ENCODE data around the gene SAP30BP. TPM values are rescaled to one million over a fixed set of nuclear protein-coding genes. Genes with fewer than 3 reads are reported as not detected.

Gene SAP30BP
- total and polyA plus RNA-seq, 2 of the 13 experiments (the other 11 are each of a cell fraction or from before 2014, with no cell fraction given) = 67.7 to 99.4 TPM

DNA sequence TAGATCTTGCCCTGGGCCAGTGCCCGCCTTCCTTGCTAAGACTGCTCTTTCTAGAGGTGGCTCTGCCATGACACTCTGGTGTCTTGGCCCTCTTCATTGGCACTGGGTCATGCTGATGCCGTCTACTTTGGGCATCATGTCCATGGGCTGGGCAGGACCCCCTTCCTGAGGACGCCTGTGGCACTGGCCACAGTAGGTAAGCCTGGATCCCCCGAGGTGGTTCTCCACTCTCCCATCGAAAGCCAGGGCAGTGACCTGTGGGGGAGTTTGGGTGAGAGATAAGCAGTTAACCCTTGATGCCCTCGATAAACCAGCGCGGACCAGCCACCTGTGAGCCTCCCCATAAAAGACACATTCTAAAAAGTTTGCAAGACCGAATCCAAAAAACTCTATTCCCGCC, 34.1 kb downstream of the SAP30BP start:
- in situ Hi-C loops (cut with HindIII; ENCODE audit: extremely low pct_ligation_motif_present, low pct_unique_long_range_greater_than_20kb) = no loop called here
- Histone ChIP-seq H3K27ac (ENCODE audit: extremely low read length, insufficient read depth, low read length) (no peak overlapping the region), H4K20me1 (ENCODE audit: insufficient read depth, low read length) (no peaks in the 10 kb centered on the region), H3K27me3 (ENCODE audit: control insufficient read depth in 1 of 2, insufficient read depth in 2 of 2, low read length in 2 of 2) (no peaks in the 10 kb centered on the region), H3K79me2 (ENCODE audit: insufficient read depth, low read length) (no peaks in the 10 kb centered on the region), H3K4me1 (ENCODE audit: insufficient read depth, low read length) (peaks cover 44% of the 10 kb centered on the region), H2AFZ (ENCODE audit: low read length) (no peak overlapping the region), H3K9ac (ENCODE audit: insufficient read depth, low read depth, low read length) (no peak overlapping the region), H3K9me3 (ENCODE audit: low read length) (no peaks in the 10 kb centered on the region), H3K36me3 (replicated peaks in 1 of 2; ENCODE audit: control insufficient read depth in 1 of 2, insufficient read depth in 2 of 2, low read length in 2 of 2) (peaks cover 46 to 77% of the 10 kb centered on the region in 2 experiments), H3K4me2 (ENCODE audit: low read depth, low read length) (no peak overlapping the region), H3K4me3 (replicated peaks in 1 of 3; ENCODE audit: insufficient read depth in 1 of 3, low read depth in 2 of 3, low read length in 3 of 3) (no peak overlapping the region)
- FAIRE-seq (no peak), ATAC-seq (no peak), DNase-seq (ENCODE audit: low spot score) (no peak)
- no TSS peak for BruUV-seq (replicated peaks)
- TF ChIP-seq ZNF761 (CRISPR knock-in tag; conservative IDR thresholded peaks at IDR 0.05) (0 out of 2 replicates have a peak, but pooled peaks have one; percentile 29), NFRKB (IDR thresholded peaks at IDR 0.05) (no peak)
- ChIA-PET CTCF (ENCODE audit: low intra/inter-chr PET ratio, low total read pairs) (no interaction called here), POLR2A (no interaction called here)
- WGBS (ENCODE audit: low lambda C conversion rate) = 92% methylated on average over 10 of the region's 10 CpGs
- intact Hi-C loops (cut with micrococcal nuclease; ENCODE audit: unreplicated experiment) = no loop called here

DNA sequence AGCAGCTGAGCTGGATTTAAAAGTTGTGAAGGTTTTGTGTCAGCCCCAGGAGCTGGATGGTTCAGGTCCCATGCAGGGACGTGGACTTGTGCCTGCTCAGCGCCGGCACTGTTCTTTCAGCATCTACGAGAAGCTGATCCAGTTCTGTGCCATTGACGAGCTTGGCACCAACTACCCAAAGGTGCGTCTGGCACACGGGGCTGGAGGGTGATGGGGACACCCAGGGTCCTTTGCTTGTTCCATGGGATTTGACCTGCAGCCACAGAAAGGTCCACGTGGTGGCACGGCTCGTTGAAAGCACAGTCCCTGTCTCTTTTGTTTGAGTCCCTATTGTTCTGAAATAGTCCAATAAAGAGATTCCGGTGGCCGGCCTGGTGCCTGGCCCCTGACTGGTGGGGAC, 36.1 kb downstream of the SAP30BP start:
- Histone ChIP-seq H3K79me2 (ENCODE audit: insufficient read depth, low read length) (no peaks in the 10 kb centered on the region), H4K20me1 (ENCODE audit: insufficient read depth, low read length) (no peaks in the 10 kb centered on the region), H3K9ac (ENCODE audit: insufficient read depth, low read depth, low read length) (no peak overlapping the region), H3K9me3 (ENCODE audit: low read length) (no peaks in the 10 kb centered on the region), H3K4me2 (ENCODE audit: low read depth, low read length) (no peak overlapping the region), H3K27ac (ENCODE audit: extremely low read length, insufficient read depth, low read length) (no peak overlapping the region), H3K4me1 (ENCODE audit: insufficient read depth, low read length) (peaks cover 26% of the 10 kb centered on the region), H3K4me3 (replicated peaks in 1 of 3; ENCODE audit: insufficient read depth in 1 of 3, low read depth in 2 of 3, low read length in 3 of 3) (no peak overlapping the region), H3K27me3 (ENCODE audit: control insufficient read depth in 1 of 2, insufficient read depth in 2 of 2, low read length in 2 of 2) (no peaks in the 10 kb centered on the region), H2AFZ (ENCODE audit: low read length) (no peak overlapping the region), H3K36me3 (replicated peaks in 1 of 2; ENCODE audit: control insufficient read depth in 1 of 2, insufficient read depth in 2 of 2, low read length in 2 of 2) (peaks cover 57 to 92% of the 10 kb centered on the region in 2 experiments)
- TF ChIP-seq MED8 (CRISPR knock-in tag; IDR thresholded peaks at IDR 0.05; ENCODE audit: insufficient replicate concordance) (no peak), MED1 (CRISPR knock-in tag; IDR thresholded peaks at IDR 0.05) (no peak), AGO2 (optimal IDR thresholded peaks at IDR 0.05; ENCODE audit: low read depth, low read length) (peak; percentile 56)
- CTCF ChIA-PET (ENCODE audit: low intra/inter-chr PET ratio, low total read pairs) = no interaction called here
- no peak for ATAC-seq
- in situ Hi-C loops (cut with HindIII; ENCODE audit: extremely low pct_ligation_motif_present, low pct_unique_long_range_greater_than_20kb) = no loop called here
- no TSS peak for BruUV-seq (replicated peaks)
- POLR2A ChIA-PET = no interaction called here
- FAIRE-seq = no peak
- WGBS (ENCODE audit: low lambda C conversion rate) = 97% methylated on average over 6 of the region's 12 CpGs
- intact Hi-C loops (cut with micrococcal nuclease; ENCODE audit: unreplicated experiment) = no loop called here
- no peak for DNase-seq (ENCODE audit: low spot score)
